Measurements from ENCODE around the gene THRSP.

GRCh38 chr11:78048561-78048960 lies 15.1 kb upstream of the THRSP start:
- TF ChIP-seq CTBP1 (IDR thresholded peaks at IDR 0.05; ENCODE audit: borderline replicate concordance) (no peak), HDGF (IDR thresholded peaks at IDR 0.05; ENCODE audit: borderline replicate concordance) (no peak), FOXA1 (IDR thresholded peaks at IDR 0.05) (no peak), ARNT (IDR thresholded peaks at IDR 0.05) (no peak), ZNF384 (IDR thresholded peaks at IDR 0.05) (no peak), NFRKB (IDR thresholded peaks at IDR 0.05) (no peak), TARDBP (IDR thresholded peaks at IDR 0.05) (no peak), PKNOX1 (IDR thresholded peaks at IDR 0.05) (no peak), SP1 (IDR thresholded peaks at IDR 0.05) (no peak), FOXK2 (IDR thresholded peaks at IDR 0.05) (no peak), BHLHE40 (IDR thresholded peaks at IDR 0.05; ENCODE audit: borderline replicate concordance) (no peak), ELF4 (IDR thresholded peaks at IDR 0.05) (no peak)

Data from HEK293T (cell line).